NB4 (cell line): ENCODE data around the gene TMEM164.

Experiments
- MYC ChIP-seq: IDR thresholded peaks from 2 replicates; pipeline ENCODE4 v1.6.1; 2011; ENCODE audit warnings: low read depth, low read length
- POLR2A ChIP-seq: IDR thresholded peaks from 2 replicates; pipeline ENCODE4 v1.6.1; 2011; ENCODE audit warnings: mild to moderate bottlenecking; ENCODE audit not compliant: insufficient read length; ENCODE audit errors: extremely low read depth
- TF ChIP-seq, protein P1 (sequence below): IDR thresholded peaks from one replicate; pipeline ENCODE4 v1.5.1; 2012; ENCODE audit warnings: low read depth, low read length

DNA sequence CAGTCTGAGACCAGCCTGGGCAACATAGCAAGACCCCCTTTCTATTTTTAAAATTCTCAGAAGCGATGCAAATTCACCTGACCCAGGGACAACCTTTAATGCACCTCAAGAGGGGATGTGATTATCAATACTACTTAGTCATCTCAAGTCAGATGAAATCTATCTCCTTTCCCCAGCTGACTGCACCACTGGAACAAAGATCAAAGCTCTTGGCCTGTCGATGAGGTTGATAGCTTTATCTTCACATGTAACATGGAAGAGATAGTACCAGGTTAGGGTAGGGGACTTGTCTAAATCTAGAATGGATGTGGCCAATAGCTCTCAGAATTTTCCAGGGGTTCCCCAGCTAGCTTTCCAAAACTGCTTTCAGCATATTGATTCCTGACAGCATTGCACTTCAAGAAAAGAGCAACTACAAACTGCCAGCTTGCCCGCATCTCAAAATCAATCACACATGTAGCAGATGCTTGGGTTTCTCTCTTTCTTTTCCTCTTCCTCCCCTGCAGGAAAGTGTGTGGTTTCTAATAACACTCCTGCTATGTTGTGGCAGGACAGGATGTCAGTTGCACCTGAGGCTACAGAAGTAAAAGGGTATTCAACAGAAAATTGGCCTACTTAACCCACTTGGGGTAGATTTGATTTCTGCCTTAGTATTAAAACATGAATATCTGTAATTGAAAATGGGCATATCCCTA, 12.2 kb upstream of the TMEM164 start:
- TF ChIP-seq, protein P1, sequence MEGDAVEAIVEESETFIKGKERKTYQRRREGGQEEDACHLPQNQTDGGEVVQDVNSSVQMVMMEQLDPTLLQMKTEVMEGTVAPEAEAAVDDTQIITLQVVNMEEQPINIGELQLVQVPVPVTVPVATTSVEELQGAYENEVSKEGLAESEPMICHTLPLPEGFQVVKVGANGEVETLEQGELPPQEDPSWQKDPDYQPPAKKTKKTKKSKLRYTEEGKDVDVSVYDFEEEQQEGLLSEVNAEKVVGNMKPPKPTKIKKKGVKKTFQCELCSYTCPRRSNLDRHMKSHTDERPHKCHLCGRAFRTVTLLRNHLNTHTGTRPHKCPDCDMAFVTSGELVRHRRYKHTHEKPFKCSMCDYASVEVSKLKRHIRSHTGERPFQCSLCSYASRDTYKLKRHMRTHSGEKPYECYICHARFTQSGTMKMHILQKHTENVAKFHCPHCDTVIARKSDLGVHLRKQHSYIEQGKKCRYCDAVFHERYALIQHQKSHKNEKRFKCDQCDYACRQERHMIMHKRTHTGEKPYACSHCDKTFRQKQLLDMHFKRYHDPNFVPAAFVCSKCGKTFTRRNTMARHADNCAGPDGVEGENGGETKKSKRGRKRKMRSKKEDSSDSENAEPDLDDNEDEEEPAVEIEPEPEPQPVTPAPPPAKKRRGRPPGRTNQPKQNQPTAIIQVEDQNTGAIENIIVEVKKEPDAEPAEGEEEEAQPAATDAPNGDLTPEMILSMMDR: no peak
- TF ChIP-seq MYC (no peak), POLR2A (no peak)
